HG02840 (cell line): ENCODE results near the gene PELI2.

Experiments
- ATAC-seq: cut with Tn5 transposase; IDR thresholded peaks from one replicate; pipeline ENCODE4 v1.9.1; 2021; ENCODE audit warnings: mild to moderate bottlenecking, moderate library complexity, moderate number of reproducible peaks; ENCODE audit not compliant: unreplicated experiment, low FRiP score

The PELI2 gene

GRCh38 chr14:56224229-56224628 is 106.0 kb downstream of the PELI2 start:
- ATAC-seq = no peak

DNA sequence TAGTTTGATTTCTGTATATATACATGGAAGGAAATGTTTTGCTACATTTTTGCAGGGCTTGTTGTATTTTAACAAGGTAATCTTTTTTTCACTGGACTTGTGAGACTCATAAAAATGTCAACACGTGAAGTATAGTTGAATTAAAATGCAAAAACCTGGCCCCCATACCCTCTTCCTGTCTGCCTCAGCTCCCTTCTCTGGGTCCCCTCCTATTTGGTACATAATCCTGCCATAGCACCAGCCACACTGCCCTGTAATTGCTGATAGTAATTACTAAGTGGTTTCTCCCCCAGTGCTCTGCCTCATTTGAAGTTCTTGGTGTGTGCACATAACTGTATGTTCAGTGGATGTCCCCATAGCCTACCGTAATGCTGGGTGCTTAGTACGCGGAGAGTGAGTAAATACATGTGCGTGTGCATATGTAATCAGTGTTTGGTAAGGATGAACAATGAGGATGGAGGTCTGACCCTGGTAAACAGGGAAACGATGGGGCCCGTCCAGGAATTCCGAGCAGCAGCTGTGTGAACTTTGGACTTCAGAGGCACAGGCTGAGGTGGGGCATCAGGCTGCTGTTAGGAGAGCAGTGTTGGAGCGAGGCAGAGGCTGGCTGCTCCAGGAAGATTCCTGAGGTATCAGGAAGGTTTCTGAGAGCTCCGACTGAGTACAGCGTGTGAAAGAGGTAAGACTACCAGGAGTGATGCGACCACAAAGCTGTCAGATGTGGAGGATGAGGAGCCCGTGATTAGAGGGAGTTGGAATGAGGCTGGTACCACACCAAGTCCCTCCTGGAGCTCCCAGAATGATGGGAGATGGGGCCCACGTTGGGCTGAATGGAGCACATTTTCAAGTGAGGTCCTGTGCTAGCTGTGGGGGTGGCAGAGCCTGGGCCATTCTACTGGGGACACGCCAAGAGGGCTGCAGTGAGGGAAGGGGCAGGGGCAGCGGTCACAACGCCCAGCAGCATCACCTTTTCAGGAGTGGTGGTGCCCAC is 106.8 kb downstream of the PELI2 start:
- no peak for ATAC-seq

DNA sequence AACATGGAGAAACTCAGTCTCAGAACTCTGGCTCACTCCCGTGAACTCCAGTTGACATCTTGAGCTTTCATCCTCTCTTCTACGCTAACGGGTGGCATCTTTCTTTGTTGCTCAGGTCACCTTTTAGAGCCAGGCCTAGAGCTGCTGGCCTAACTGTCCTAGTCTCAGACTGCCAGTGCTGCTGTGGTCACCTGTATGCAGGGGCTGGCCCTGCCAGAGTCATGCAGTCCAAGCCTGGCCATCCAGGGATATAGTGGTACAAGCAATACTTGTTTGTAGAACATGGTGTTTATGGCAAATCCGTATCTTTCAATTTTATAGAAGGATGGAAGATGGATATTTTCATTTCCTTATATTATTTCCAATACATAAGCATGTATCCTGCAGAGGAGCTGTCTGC is 117.2 kb downstream of the PELI2 start:
- no peak for ATAC-seq

- no peak for ATAC-seq
These were observed 119.2 kb downstream of the PELI2 start for GRCh38 chr14:56237398-56237797.

- no peak for ATAC-seq
These were observed 123.2 kb downstream of the PELI2 start for GRCh38 chr14:56241461-56241860.

DNA sequence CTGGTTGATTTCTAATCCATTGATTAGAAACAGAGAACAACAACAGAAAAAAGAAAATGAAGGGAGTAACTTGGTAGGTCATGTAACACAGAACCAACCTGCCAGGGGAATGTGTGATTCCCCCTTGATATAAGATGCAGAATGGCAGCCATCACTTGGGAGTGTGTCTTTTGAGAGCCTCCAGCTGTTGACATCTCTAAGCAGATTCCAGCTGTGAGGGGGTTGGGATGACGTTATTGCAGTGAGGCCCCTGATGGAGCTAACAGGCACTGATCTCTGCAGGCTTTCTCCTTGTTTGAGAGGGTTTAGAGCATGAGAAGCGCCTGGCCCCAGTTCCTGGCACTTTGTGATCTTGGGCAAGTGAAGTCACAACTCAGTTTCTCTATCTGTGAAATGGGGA is 124.9 kb downstream of the PELI2 start:
- ATAC-seq = no peak

- ATAC-seq = no peak
These were observed 126.1 kb downstream of the PELI2 start for GRCh38 chr14:56244138-56244789.

- ATAC-seq = no peak
These were observed 129.4 kb downstream of the PELI2 start for GRCh38 chr14:56247495-56248200.

- ATAC-seq = no peak
These were observed 130.2 kb downstream of the PELI2 start for GRCh38 chr14:56248442-56248841.

DNA sequence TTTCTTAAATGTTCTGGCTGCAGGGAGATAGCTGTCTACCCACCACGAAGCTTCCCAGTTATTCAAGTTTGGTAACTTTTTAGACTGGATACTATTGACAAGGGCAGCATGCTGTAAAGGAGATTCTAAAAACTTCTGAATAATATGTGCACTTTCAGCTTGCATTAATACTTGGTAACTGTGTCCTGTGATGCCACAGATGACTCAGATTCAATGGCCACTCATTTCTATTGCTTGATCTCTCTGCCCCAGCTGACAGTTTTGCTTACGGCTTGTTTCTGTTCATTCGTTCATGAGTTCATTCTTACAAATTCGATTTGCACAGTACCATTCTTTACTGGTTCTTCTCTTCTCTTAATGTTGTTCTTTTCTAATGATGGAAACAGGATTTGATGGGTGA is 142.8 kb downstream of the PELI2 start:
- no peak for ATAC-seq

- no peak for ATAC-seq
These were observed 144.3 kb downstream of the PELI2 start for GRCh38 chr14:56262530-56262929.

- no peak for ATAC-seq
These were observed 149.8 kb downstream of the PELI2 start for GRCh38 chr14:56268039-56268438.

GRCh38 chr14:56268673-56269072 is 150.5 kb downstream of the PELI2 start:
- ATAC-seq = no peak

DNA sequence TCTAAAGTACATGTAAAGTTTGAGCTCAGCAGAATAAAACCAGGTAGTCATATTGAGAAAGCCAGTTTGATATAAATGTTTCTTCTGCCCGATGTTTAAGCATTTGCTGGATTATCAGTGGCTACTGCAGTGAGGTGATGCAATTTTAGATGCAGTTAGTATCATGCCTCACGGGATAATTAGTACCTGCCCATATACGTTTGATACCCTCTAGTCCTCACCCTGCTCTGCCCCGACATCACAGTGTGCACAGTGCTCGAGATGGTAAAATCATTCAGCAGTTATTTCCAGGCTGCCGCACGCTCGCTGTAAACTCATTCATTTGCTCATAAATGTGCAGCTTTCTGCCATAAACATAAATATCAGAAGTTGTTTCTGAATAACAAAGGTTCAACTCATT is 152.7 kb downstream of the PELI2 start:
- no peak for ATAC-seq

GRCh38 chr14:56271970-56272369 is 153.8 kb downstream of the PELI2 start:
- ATAC-seq = no peak

- no peak for ATAC-seq
These were observed 154.9 kb downstream of the PELI2 start for GRCh38 chr14:56273155-56273554.

DNA sequence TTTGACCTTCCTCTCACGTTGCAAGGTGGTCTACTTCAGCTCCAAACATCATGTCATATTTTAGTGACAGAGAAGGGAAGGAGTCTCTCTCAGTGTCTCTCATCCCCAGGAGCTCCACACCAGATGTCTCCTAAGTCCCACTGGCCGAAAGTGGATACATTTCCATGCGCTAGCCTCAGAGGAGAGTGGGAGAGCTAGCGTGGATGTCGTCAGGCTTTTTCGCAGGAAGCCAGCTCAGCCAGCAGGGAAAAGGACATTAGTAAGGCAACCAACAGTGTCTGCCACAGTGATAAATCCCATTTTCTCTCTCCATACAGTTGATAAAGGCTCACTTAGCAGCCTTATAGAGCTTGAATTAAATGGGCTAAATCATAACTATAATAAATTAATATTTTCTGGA is 155.7 kb downstream of the PELI2 start:
- ATAC-seq = no peak

DNA sequence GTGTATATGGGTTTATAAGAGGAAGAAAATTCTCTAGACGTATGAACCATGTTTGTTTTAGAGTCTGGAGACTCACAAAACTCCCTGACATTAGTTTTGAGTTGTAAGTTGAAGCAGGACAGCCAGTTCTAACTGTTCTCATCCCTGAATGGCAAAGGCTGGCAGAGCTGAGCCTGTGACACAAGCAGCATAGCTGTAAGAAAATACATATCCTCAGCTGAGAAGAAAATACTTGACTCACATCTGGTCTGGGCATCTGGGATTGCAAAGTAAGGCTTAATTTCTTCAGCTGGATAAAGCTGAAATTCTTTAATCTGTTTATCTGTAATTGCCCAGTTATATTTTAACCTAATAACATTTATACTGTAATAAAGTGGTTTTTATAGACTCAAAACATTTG is 156.3 kb downstream of the PELI2 start:
- no peak for ATAC-seq

- ATAC-seq = no peak
These were observed 157.9 kb downstream of the PELI2 start for GRCh38 chr14:56276108-56276507.

DNA sequence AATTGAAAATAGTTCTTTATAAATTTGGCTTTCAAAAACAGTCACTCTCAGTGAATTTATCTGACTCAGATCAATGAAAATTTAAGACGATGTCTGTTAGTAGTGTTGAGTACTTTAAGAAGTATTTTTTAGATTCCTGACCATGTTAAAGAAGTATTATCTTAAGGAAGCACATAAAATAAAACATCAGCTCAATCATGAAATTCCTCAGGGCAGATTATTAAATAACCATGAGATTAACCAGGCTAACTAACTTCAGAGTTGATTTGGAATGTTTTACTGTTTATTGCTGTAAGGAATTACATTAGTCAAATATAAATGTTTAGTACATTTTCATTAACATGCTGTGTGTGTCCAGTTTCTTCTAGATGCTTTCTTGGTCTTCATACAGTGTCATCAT is 160.2 kb downstream of the PELI2 start:
- no peak for ATAC-seq

- no peak for ATAC-seq
These were observed 162.6 kb downstream of the PELI2 start for GRCh38 chr14:56280843-56281242.
